Retinal pigment epithelial cell (primary cell): ENCODE measurements around the gene MRPL39.

Experiments
- DNase-seq: peaks from one replicate; pipeline ENCODE4 v3.0.0-alpha.2; 2010; ENCODE audit warnings: low read depth
- H3K4me3 ChIP-seq: 2 replicates; pipeline ENCODE4 v1.5.1; 2011; ENCODE audit warnings: mild to moderate bottlenecking, low read length, control low read depth, moderate library complexity
- TF ChIP-seq, protein P1 (sequence below): conservative IDR thresholded peaks from 2 replicates; pipeline ENCODE4 v1.5.1; 2011; ENCODE audit warnings: low read depth, low read length, control low read depth, inconsistent platforms

The MRPL39 gene

DNA sequence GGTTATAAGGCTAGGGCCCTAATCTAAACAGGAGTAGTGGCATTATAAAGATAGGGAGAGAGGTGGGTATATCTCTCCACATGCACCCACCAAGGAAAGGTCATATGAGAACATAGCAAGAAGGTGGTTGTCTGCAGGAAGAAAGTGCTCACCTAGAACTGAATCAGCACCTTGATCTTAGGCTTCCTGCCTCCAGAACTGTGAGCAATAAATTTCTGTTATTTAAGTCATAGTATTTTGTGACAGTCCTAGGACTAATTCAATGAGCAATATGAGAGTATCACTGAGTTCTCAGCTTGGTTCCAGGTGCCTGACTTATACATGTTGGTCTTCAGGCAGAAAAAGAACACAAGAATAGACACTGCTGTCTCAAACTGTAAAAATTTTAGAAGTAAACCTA, 51.8 kb downstream of the MRPL39 start:
- DNase-seq, result no peak
- TF ChIP-seq, protein P1, sequence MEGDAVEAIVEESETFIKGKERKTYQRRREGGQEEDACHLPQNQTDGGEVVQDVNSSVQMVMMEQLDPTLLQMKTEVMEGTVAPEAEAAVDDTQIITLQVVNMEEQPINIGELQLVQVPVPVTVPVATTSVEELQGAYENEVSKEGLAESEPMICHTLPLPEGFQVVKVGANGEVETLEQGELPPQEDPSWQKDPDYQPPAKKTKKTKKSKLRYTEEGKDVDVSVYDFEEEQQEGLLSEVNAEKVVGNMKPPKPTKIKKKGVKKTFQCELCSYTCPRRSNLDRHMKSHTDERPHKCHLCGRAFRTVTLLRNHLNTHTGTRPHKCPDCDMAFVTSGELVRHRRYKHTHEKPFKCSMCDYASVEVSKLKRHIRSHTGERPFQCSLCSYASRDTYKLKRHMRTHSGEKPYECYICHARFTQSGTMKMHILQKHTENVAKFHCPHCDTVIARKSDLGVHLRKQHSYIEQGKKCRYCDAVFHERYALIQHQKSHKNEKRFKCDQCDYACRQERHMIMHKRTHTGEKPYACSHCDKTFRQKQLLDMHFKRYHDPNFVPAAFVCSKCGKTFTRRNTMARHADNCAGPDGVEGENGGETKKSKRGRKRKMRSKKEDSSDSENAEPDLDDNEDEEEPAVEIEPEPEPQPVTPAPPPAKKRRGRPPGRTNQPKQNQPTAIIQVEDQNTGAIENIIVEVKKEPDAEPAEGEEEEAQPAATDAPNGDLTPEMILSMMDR, result no peak

DNA sequence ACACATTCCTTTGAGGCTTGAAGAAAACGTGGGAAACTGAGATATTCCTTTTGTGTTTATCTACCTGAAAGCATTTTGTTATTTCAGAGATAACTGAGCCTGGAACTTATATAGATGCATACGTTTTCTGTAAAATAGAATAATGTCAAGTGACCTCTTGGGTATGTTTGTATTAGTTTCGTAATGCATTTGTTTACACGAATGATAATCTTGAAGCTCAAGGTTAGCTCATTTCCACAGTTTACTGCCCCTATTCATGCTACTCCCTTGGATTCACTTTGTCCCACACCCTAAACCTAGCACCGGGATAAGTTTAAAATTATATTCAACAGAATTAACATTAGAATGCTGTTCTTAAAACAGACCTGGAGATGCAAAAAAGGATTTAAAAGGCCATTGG, 54.4 kb downstream of the MRPL39 start:
- DNase-seq, result no peak
- no peak overlapping the region for H3K4me3 ChIP-seq
- TF ChIP-seq, protein P1, result no peak

More for the DNA sequence above, 51.8 kb downstream of the MRPL39 start:
- no peak overlapping the region for H3K4me3 ChIP-seq

DNA sequence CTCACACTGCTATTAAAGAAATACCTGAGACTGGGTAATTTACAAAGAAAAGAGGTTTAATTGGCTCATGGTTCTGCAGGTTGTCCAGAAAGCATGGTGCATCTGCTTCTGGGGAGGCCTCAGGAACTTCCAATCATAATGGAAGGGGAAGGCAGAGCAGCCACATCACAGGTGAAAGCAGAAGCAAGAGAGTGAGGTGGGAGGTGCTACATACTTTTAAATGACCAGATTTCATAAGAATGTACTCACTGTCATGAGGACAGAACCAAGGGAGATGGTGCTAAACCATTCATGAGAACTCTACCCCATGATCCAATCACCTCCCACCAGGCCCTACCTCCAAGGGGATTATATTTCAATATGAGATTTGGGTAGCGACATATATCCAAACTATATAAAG, 55.7 kb downstream of the MRPL39 start:
- no peak overlapping the region for H3K4me3 ChIP-seq
- no peak for DNase-seq
- TF ChIP-seq, protein P1, result no peak

DNA sequence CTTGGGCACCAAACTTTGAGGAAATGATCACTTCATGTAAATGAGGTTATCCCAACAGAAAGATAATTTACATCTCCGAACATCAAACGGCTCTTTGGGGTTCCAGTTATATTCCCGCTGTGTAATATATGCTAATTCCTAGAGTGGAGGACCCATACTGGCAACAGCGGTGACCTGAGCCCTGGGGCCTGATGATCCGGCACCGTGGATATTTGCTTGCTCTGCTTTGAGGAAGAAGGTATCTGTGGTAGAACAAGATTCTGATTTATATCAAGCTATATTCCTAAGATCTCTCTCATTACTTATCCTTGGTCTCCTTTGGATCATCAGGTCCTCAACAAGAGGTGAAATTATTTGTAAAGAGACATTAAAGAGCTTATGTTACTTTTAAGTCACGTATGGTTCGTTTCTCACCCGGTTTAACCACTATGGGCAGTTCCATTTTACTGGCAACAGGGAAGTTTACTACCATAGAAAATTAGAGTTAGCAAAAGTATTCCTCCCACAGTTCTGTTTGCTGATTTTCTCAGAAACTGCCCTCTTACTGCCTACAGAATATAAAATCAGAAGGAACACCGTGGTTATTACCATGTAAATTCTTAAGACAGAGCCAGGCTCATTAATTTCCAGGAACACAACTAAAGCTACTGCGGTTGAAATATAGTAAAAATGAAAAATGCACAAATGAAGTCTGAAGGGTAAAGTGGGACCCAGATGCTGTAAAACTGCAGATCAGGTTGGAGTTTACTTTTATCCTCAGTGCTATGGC, 56.7 kb downstream of the MRPL39 start:
- no peak overlapping the region for H3K4me3 ChIP-seq
- TF ChIP-seq, protein P1, result no peak
- no peak for DNase-seq

DNA sequence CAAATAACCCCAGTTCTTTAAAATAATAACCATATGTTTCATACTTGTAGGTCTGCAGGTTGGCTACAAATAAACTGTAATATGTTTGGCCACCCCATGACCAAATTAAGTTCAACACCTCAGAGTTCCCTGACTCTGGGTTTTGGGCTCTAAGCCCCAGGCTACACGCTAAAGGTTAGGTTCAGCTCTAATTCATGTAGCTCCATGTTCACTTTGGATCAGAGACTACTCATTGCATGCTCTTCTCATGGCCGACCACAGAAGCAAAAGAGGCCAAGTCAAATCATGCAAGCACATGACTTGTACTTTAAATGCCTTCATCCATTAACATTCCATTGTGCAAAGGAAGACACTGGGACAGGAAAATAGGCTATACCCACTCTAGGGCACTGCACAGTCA, 66.2 kb downstream of the MRPL39 start:
- DNase-seq, result no peak
- H3K4me3 ChIP-seq, result no peak overlapping the region
- TF ChIP-seq, protein P1, result no peak

DNA sequence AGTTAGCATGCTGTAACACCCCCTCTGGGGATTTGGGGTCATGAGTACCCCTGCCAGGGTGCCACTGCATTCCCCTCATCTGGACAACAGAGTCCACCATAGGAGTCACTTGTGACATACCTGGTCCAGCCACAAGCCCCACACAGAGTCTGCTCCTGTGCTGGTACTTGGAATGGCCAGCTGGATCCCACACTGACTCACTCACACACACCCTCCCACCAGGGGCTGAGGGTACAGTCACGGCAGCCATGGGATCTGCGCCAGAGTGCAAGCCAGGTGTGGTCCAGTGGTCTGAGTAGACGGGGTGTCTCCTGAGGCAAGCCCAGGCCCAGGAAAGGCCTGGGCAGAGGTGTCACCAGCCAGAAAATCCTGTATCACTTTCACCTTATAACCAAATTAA, 67.7 kb downstream of the MRPL39 start:
- H3K4me3 ChIP-seq, result no peak overlapping the region
- TF ChIP-seq, protein P1, result no peak
- no peak for DNase-seq

DNA sequence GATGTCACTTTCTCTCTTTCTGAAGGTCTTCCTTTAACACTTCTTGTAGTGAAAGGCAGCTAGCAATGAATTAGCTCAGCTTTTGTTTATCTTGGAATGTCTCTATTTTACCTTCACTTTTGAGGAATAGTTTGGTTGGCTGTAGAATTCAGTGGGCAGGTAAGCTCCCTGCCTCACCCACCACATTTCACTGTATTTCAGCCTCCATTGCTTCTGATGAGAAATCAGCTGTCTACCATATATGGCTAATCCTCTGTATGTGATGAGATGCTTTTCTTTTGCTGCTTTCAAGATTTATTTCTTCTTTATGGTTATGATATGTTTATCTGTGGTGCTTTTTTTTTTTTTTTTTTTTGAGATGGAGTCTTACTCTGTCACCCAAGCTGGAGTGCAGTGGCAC, 70.1 kb downstream of the MRPL39 start:
- DNase-seq, result no peak
- TF ChIP-seq, protein P1, result no peak
- H3K4me3 ChIP-seq, result no peak overlapping the region
